Astrocyte (in vitro differentiated cells and primary cell): Measurements from ENCODE around the gene CXorf66. TPM values are rescaled to one million over a fixed set of nuclear protein-coding genes. Genes with fewer than 3 reads are reported as not detected.

Source experiments
- DNase-seq: peaks from one replicate; pipeline ENCODE4 v3.0.0-alpha.2; 2010; ENCODE audit warnings: low read depth
- FAIRE-seq: peaks from 2 replicates; lab custom pipeline; 2011; peaks lifted over from hg19 to GRCh38; lab: Jason Lieb, UNC
- H2AFZ ChIP-seq: 2 replicates; pipeline ENCODE4 v1.6.0; 2012; ENCODE audit warnings: low read depth, low read length, inconsistent platforms
- H3K27ac ChIP-seq: 2 replicates; pipeline ENCODE4 v1.5.1; 2011; ENCODE audit warnings: low read depth, low read length, inconsistent platforms
- H3K27me3 ChIP-seq: 2 replicates; pipeline ENCODE4 v1.6.0; 2011; ENCODE audit warnings: low read length, inconsistent platforms; ENCODE audit not compliant: insufficient read depth
- H3K36me3 ChIP-seq: 2 replicates; pipeline ENCODE4 v1.5.1; 2011; ENCODE audit warnings: low read length, inconsistent platforms; ENCODE audit not compliant: insufficient read depth
- H3K4me1 ChIP-seq: 2 replicates; pipeline ENCODE4 v1.5.1; 2011; ENCODE audit warnings: low read length, inconsistent platforms; ENCODE audit not compliant: insufficient read depth
- H3K4me2 ChIP-seq: 2 replicates; pipeline ENCODE4 v1.6.0; 2012; ENCODE audit warnings: low read length, inconsistent platforms
- H3K4me3 ChIP-seq: 2 replicates; pipeline ENCODE4 v1.5.1; 2011; ENCODE audit warnings: low read depth, mild to moderate bottlenecking, low read length, inconsistent platforms; ENCODE audit not compliant: insufficient read depth
- H3K79me2 ChIP-seq: 2 replicates; pipeline ENCODE4 v1.6.0; 2012; ENCODE audit warnings: mild to moderate bottlenecking, low read length, inconsistent platforms; ENCODE audit not compliant: insufficient read depth
- H3K9ac ChIP-seq: 2 replicates; pipeline ENCODE4 v1.6.0; 2012; ENCODE audit warnings: mild to moderate bottlenecking, low read length, inconsistent platforms
- H3K9me3 ChIP-seq: 2 replicates; pipeline ENCODE4 v1.5.1; 2012; ENCODE audit warnings: low read depth, mild to moderate bottlenecking, low read length, inconsistent platforms; ENCODE audit not compliant: insufficient read depth
- H4K20me1 ChIP-seq: 2 replicates; pipeline ENCODE4 v1.6.0; 2012; ENCODE audit warnings: low read length, inconsistent platforms; ENCODE audit not compliant: insufficient read depth
- H3K27ac Mint-ChIP-seq: one replicate; pipeline ENCODE4 v1.8.0; 2021; ENCODE audit warnings: mild to moderate bottlenecking, mixed read lengths; ENCODE audit not compliant: unreplicated experiment
- H3K27me3 Mint-ChIP-seq: one replicate; pipeline ENCODE4 v1.8.0; 2021; ENCODE audit warnings: low read depth, mixed read lengths; ENCODE audit not compliant: unreplicated experiment
- H3K36me3 Mint-ChIP-seq: one replicate; pipeline ENCODE4 v1.8.0; 2021; ENCODE audit warnings: low read depth, mixed read lengths; ENCODE audit not compliant: unreplicated experiment
- H3K4me1 Mint-ChIP-seq: one replicate; pipeline ENCODE4 v1.8.0; 2021; ENCODE audit warnings: low read depth, mixed read lengths; ENCODE audit not compliant: unreplicated experiment
- H3K4me3 Mint-ChIP-seq: one replicate; pipeline ENCODE4 v1.8.0; 2021; ENCODE audit warnings: mild to moderate bottlenecking, moderate library complexity, mixed read lengths; ENCODE audit not compliant: unreplicated experiment
- H3K9me3 Mint-ChIP-seq: one replicate; pipeline ENCODE4 v1.8.0; 2021; ENCODE audit warnings: mild to moderate bottlenecking, mixed read lengths; ENCODE audit not compliant: unreplicated experiment
- EZH2 ChIP-seq: IDR thresholded peaks from 2 replicates; pipeline ENCODE4 v1.6.1; 2012; ENCODE audit warnings: mild to moderate bottlenecking, low read length, inconsistent platforms; ENCODE audit not compliant: insufficient read depth
- total RNA-seq: library from RNA; stranded (reverse); gene quantifications from 2 replicates; pipeline ENCODE4 v1.2.1, GENCODE V29; 2021
- TF ChIP-seq, protein P1 (sequence below): IDR thresholded peaks from 2 replicates; pipeline ENCODE4 v1.5.1; 2011; ENCODE audit warnings: low read depth, mild to moderate bottlenecking, inconsistent platforms, low read length, moderate library complexity; ENCODE audit not compliant: insufficient read depth

CXorf66 gene
- total RNA-seq, 1 donor from 2014 or later, result not detected

DNA sequence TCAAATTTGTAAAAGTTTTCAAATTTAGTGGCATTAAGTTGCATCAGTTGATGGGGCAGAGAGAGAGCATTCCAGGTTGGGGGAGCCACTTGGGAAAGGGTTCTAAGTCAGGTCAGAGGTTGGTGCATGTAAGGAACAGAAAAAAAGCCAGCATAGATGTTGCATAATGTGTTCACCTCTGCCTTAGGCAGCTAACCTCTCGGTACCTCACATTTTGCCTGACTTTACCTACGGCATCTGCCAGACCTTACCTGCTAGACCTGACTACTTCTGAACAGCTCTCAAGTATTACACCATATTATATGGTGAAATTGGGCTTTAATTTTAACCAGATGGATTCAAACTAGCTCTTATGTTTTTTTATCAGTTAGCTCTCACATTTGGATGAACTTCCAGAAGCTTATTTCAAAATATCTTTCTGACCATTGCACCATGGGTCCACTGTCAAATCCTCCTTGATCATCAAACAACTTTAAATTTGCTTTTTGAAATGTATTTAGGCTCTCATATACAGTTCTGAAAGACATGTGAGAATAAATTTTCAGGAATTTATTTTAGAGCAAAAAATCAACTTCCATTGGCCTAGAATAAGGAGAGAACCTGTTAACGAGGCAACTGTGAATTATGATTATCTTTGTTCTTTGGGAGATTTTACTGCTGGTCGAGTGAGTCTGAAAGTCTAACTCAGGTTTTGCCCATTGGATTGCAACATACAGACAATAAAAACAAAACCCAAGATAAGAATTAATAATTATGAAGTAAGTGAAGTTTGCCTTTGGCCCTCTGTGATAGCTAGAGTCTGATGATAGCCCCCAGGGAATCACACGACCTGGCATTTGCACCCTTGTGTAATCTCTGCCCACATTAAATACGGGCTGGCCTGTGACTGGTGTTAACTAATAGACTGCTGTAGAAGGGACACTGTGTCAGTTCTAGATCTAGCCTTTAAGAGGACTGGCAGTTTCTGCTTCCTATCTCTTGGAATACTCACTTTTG lies 7.6 kb upstream of the CXorf66 start:
- Histone ChIP-seq H3K27ac (no peak overlapping the region), H3K4me3 (no peak overlapping the region), H3K36me3 (no peaks in the 10 kb centered on the region), H2AFZ (no peak overlapping the region), H3K9ac (no peak overlapping the region), H4K20me1 (no peaks in the 10 kb centered on the region), H3K27me3 (no peaks in the 10 kb centered on the region), H3K9me3 (no peaks in the 10 kb centered on the region), H3K79me2 (no peaks in the 10 kb centered on the region), H3K4me1 (no peaks in the 10 kb centered on the region), H3K4me2 (no peak overlapping the region)
- Mint-ChIP-seq H3K27me3 (no peaks in the 10 kb centered on the region), H3K4me1 (no peaks in the 10 kb centered on the region), H3K27ac (no peak overlapping the region), H3K4me3 (no peak overlapping the region), H3K9me3 (no peaks in the 10 kb centered on the region), H3K36me3 (no peaks in the 10 kb centered on the region)
- peak; percentile 87 for FAIRE-seq
- TF ChIP-seq, protein P1, sequence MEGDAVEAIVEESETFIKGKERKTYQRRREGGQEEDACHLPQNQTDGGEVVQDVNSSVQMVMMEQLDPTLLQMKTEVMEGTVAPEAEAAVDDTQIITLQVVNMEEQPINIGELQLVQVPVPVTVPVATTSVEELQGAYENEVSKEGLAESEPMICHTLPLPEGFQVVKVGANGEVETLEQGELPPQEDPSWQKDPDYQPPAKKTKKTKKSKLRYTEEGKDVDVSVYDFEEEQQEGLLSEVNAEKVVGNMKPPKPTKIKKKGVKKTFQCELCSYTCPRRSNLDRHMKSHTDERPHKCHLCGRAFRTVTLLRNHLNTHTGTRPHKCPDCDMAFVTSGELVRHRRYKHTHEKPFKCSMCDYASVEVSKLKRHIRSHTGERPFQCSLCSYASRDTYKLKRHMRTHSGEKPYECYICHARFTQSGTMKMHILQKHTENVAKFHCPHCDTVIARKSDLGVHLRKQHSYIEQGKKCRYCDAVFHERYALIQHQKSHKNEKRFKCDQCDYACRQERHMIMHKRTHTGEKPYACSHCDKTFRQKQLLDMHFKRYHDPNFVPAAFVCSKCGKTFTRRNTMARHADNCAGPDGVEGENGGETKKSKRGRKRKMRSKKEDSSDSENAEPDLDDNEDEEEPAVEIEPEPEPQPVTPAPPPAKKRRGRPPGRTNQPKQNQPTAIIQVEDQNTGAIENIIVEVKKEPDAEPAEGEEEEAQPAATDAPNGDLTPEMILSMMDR, result no peak
- no peak for DNase-seq

DNA sequence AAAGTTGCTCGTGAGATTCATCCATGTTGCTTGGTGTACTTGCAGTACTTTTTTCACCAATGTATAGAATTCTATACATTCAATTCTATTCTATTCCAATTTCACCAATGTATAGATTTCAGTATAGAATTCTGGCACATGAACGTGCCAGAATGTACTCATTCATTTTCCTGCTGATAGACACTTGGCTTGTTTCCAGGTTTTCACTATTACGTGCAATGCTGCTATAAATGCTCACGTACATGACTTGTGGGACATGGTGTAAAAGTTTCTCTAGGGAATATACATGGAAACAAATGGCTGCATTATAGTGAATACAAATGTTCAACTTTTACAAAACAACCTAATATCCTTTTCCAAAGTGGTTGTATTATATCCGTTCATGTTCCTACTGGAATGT lies 6.8 kb upstream of the CXorf66 start:
- Histone ChIP-seq H3K4me2 (no peak overlapping the region), H3K4me3 (no peak overlapping the region), H3K36me3 (no peaks in the 10 kb centered on the region), H3K27ac (no peak overlapping the region), H3K79me2 (no peaks in the 10 kb centered on the region), H3K27me3 (no peaks in the 10 kb centered on the region), H3K9ac (no peak overlapping the region), H4K20me1 (no peaks in the 10 kb centered on the region), H2AFZ (no peak overlapping the region), H3K4me1 (no peaks in the 10 kb centered on the region), H3K9me3 (no peaks in the 10 kb centered on the region)
- H3K27ac Mint-ChIP-seq, result no peak overlapping the region
- no peak overlapping the region for H3K4me3 Mint-ChIP-seq
- no peaks in the 10 kb centered on the region for H3K9me3 Mint-ChIP-seq
- H3K36me3 Mint-ChIP-seq, result no peaks in the 10 kb centered on the region
- H3K27me3 Mint-ChIP-seq, result no peaks in the 10 kb centered on the region
- DNase-seq, result no peak
- H3K4me1 Mint-ChIP-seq, result no peaks in the 10 kb centered on the region
- no peak for TF ChIP-seq EZH2
- TF ChIP-seq, protein P1, result no peak
- FAIRE-seq, result peak; percentile 87

DNA sequence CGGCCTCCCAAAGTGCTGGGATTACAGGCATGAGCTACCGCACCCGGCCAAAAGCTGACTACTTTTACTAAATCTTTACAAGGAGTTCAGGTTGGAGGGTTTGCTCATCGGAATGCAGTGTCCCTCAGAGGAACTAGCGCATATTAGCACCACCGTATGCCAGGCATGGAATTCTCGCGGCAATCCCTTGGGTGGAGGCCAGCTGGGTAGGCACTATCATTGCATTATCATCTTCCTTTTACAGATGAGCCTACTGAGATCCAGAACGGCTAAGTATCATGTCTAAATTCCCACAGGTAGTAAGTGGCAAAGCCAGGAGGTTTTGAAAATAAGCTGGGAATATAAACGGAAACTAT lies 6.1 kb upstream of the CXorf66 start:
- H3K9me3 ChIP-seq, result no peaks in the 10 kb centered on the region
- H2AFZ ChIP-seq, result no peak overlapping the region
- no peak overlapping the region for H3K27ac ChIP-seq
- H3K79me2 ChIP-seq, result no peaks in the 10 kb centered on the region
- Mint-ChIP-seq H3K27me3 (no peaks in the 10 kb centered on the region), H3K9me3 (no peaks in the 10 kb centered on the region), H3K4me3 (no peak overlapping the region), H3K4me1 (no peaks in the 10 kb centered on the region), H3K27ac (no peak overlapping the region), H3K36me3 (no peaks in the 10 kb centered on the region)
- no peaks in the 10 kb centered on the region for H3K4me1 ChIP-seq
- H3K27me3 ChIP-seq, result no peaks in the 10 kb centered on the region
- no peaks in the 10 kb centered on the region for H3K36me3 ChIP-seq
- TF ChIP-seq, protein P1, result no peak
- no peak for TF ChIP-seq EZH2
- H3K9ac ChIP-seq, result no peak overlapping the region
- H3K4me2 ChIP-seq, result no peak overlapping the region
- no peak for FAIRE-seq
- H4K20me1 ChIP-seq, result no peaks in the 10 kb centered on the region
- no peak for DNase-seq
- H3K4me3 ChIP-seq, result no peak overlapping the region
